Mucosa of rectum (tissue), 2 donors: ENCODE results near the gene ANKRA2.

Source experiments
- H3K27ac ChIP-seq, 2 donors: one replicate each; pipeline ENCODE4 v1.7.0; 2013; ENCODE audit warnings: inconsistent platforms in 2 of 2, low read depth in 2 of 2, low read length in 2 of 2
- H3K27me3 ChIP-seq, 2 donors: one replicate each; pipeline ENCODE4 v1.7.0; 2013; ENCODE audit warnings: low read length in 2 of 2; ENCODE audit not compliant: control insufficient read depth in 2 of 2, insufficient read depth in 2 of 2
- H3K36me3 ChIP-seq, 2 donors: one replicate each; pipeline ENCODE4 v1.7.0; 2013; ENCODE audit warnings: low read length in 2 of 2; ENCODE audit not compliant: control insufficient read depth in 2 of 2, insufficient read depth in 2 of 2
- H3K4me1 ChIP-seq, 2 donors: one replicate each; pipeline ENCODE4 v1.7.0; 2013; ENCODE audit warnings: low read length in 2 of 2, mild to moderate bottlenecking in 1 of 2; ENCODE audit not compliant: control insufficient read depth in 2 of 2, insufficient read depth in 2 of 2
- H3K4me3 ChIP-seq, 2 donors: one replicate each; pipeline ENCODE4 v1.7.0; 2013; ENCODE audit warnings: low read length in 2 of 2
- H3K9ac ChIP-seq, 2 donors: one replicate each; pipeline ENCODE4 v1.7.0; 2013; ENCODE audit warnings: low read length in 2 of 2, low read depth in 1 of 2, mild to moderate bottlenecking in 1 of 2
- H3K9me3 ChIP-seq, 2 donors: one replicate each; pipeline ENCODE4 v1.7.0; 2013; ENCODE audit warnings: low read length in 2 of 2; ENCODE audit not compliant: control insufficient read depth in 2 of 2
- donor health status: healthy.
- donor health status: Normal muscosa, but diverticular disease.

Gene ANKRA2

GRCh38 chr5:73531356-73531755 is 34.1 kb downstream of the ANKRA2 start:
- H3K4me3 ChIP-seq: no peak overlapping the region
- no peaks in the 10 kb centered on the region for H3K4me1 ChIP-seq
- no peaks in the 10 kb centered on the region for H3K36me3 ChIP-seq
- no peaks in the 10 kb centered on the region for H3K9me3 ChIP-seq
- H3K27me3 ChIP-seq: no peaks in the 10 kb centered on the region
- H3K27ac ChIP-seq: no peak overlapping the region
- no peak overlapping the region for H3K9ac ChIP-seq

GRCh38 chr5:73529081-73529480 is 36.4 kb downstream of the ANKRA2 start:
- Histone ChIP-seq H3K9me3 (no peaks in the 10 kb centered on the region), H3K27ac (no peak overlapping the region), H3K4me3 (no peak overlapping the region), H3K27me3 (no peaks in the 10 kb centered on the region), H3K4me1 (no peaks in the 10 kb centered on the region), H3K36me3 (no peaks in the 10 kb centered on the region), H3K9ac (no peak overlapping the region)

GRCh38 chr5:73528248-73528647 is 37.2 kb downstream of the ANKRA2 start:
- no peaks in the 10 kb centered on the region for H3K27me3 ChIP-seq
- H3K9ac ChIP-seq: no peak overlapping the region
- H3K36me3 ChIP-seq: no peaks in the 10 kb centered on the region
- no peaks in the 10 kb centered on the region for H3K9me3 ChIP-seq
- H3K4me1 ChIP-seq: no peaks in the 10 kb centered on the region
- H3K4me3 ChIP-seq: no peak overlapping the region
- no peak overlapping the region for H3K27ac ChIP-seq

GRCh38 chr5:73525606-73526203 is 39.7 kb downstream of the ANKRA2 start:
- Histone ChIP-seq H3K4me1 (no peaks in the 10 kb centered on the region), H3K36me3 (no peaks in the 10 kb centered on the region), H3K27me3 (no peaks in the 10 kb centered on the region), H3K9me3 (no peaks in the 10 kb centered on the region), H3K27ac (no peak overlapping the region), H3K4me3 (no peak overlapping the region), H3K9ac (no peak overlapping the region)

GRCh38 chr5:73523861-73524260 is 41.6 kb downstream of the ANKRA2 start:
- no peaks in the 10 kb centered on the region for H3K9me3 ChIP-seq
- H3K36me3 ChIP-seq: no peaks in the 10 kb centered on the region
- H3K4me3 ChIP-seq: no peak overlapping the region
- no peak overlapping the region for H3K9ac ChIP-seq
- H3K4me1 ChIP-seq: peaks cover 0 to 6% of the 10 kb centered on the region in 2 donors
- H3K27me3 ChIP-seq: no peaks in the 10 kb centered on the region
- no peak overlapping the region for H3K27ac ChIP-seq

- H3K4me1 ChIP-seq: peaks cover 0 to 6% of the 10 kb centered on the region in 2 donors
- no peak overlapping the region for H3K27ac ChIP-seq
- no peaks in the 10 kb centered on the region for H3K36me3 ChIP-seq
- no peaks in the 10 kb centered on the region for H3K27me3 ChIP-seq
- H3K9ac ChIP-seq: no peak overlapping the region
- H3K4me3 ChIP-seq: no peak overlapping the region
- no peaks in the 10 kb centered on the region for H3K9me3 ChIP-seq
Measured at GRCh38 chr5:73522989-73523388, 42.5 kb downstream of the ANKRA2 start.

GRCh38 chr5:73519531-73520283 is 45.7 kb downstream of the ANKRA2 start:
- peaks cover 3 to 19% of the 10 kb centered on the region in 2 donors for H3K4me1 ChIP-seq
- H3K9ac ChIP-seq: no peak overlapping the region
- H3K27ac ChIP-seq: no peak overlapping the region
- no peaks in the 10 kb centered on the region for H3K9me3 ChIP-seq
- H3K36me3 ChIP-seq: no peaks in the 10 kb centered on the region
- H3K27me3 ChIP-seq: no peaks in the 10 kb centered on the region
- peak overlapping the region; percentile 27 to 44 for H3K4me3 ChIP-seq

GRCh38 chr5:73515232-73515631 is 50.2 kb downstream of the ANKRA2 start:
- Histone ChIP-seq H3K27me3 (no peaks in the 10 kb centered on the region), H3K36me3 (no peaks in the 10 kb centered on the region), H3K27ac (peak overlapping the region; percentile 81 to 93), H3K4me1 (peaks cover 12 to 32% of the 10 kb centered on the region in 2 donors), H3K9me3 (no peaks in the 10 kb centered on the region), H3K4me3 (no peak overlapping the region), H3K9ac (no peak overlapping the region)

GRCh38 chr5:73514418-73514817 is 51.0 kb downstream of the ANKRA2 start:
- Histone ChIP-seq H3K9me3 (no peaks in the 10 kb centered on the region), H3K9ac (peak overlapping the region in 1 of 2 donors; percentile 17), H3K27me3 (no peaks in the 10 kb centered on the region), H3K36me3 (no peaks in the 10 kb centered on the region), H3K4me3 (peak overlapping the region; percentile 41), H3K4me1 (peaks cover 12 to 27% of the 10 kb centered on the region in 2 donors), H3K27ac (peak overlapping the region; percentile 81 to 93)

- no peaks in the 10 kb centered on the region for H3K9me3 ChIP-seq
- no peaks in the 10 kb centered on the region for H3K36me3 ChIP-seq
- peaks cover 12 to 25% of the 10 kb centered on the region in 2 donors for H3K4me1 ChIP-seq
- H3K9ac ChIP-seq: peak overlapping the region; percentile 17 to 29
- H3K27ac ChIP-seq: peak overlapping the region; percentile 81 to 93
- peak overlapping the region; percentile 41 for H3K4me3 ChIP-seq
- no peaks in the 10 kb centered on the region for H3K27me3 ChIP-seq
Measured at GRCh38 chr5:73513996-73514395, 51.4 kb downstream of the ANKRA2 start.
